Measurements from ENCODE around the gene ANKLE2.
A peak's percentile ranks its signal among the peaks of the same experiment; 100 is the strongest.

ANKLE2 gene

DNA sequence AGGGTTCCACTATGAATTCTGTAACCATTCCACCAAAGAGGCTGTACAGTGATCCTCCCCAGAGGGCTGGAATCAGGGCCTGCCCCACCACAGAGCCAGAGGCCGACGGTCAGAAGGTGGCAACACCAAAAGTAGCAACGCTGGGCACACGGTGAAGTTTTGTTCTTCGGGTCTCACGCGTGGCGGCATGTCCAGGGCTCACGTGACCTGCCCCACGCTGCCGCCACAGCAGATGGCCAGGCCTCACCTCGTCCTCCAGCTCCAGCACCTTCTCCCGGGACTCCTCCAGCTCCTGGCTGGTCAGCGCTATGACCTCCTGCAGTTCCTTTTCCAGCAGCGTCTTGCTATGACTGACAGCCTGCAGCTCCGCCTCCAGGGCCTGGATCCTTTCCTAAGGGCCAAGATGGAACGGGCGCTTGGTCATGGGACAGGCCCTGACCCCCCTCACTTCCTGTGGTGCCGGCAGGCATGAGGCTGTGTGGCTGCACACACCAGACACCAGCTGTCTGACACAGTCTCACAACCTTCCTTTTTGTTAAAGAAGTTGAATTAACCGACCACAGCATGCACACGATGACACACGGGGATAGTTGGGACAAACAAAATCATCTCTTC is 22.4 kb upstream of the ANKLE2 start:
- TF ChIP-seq, protein P1, sequence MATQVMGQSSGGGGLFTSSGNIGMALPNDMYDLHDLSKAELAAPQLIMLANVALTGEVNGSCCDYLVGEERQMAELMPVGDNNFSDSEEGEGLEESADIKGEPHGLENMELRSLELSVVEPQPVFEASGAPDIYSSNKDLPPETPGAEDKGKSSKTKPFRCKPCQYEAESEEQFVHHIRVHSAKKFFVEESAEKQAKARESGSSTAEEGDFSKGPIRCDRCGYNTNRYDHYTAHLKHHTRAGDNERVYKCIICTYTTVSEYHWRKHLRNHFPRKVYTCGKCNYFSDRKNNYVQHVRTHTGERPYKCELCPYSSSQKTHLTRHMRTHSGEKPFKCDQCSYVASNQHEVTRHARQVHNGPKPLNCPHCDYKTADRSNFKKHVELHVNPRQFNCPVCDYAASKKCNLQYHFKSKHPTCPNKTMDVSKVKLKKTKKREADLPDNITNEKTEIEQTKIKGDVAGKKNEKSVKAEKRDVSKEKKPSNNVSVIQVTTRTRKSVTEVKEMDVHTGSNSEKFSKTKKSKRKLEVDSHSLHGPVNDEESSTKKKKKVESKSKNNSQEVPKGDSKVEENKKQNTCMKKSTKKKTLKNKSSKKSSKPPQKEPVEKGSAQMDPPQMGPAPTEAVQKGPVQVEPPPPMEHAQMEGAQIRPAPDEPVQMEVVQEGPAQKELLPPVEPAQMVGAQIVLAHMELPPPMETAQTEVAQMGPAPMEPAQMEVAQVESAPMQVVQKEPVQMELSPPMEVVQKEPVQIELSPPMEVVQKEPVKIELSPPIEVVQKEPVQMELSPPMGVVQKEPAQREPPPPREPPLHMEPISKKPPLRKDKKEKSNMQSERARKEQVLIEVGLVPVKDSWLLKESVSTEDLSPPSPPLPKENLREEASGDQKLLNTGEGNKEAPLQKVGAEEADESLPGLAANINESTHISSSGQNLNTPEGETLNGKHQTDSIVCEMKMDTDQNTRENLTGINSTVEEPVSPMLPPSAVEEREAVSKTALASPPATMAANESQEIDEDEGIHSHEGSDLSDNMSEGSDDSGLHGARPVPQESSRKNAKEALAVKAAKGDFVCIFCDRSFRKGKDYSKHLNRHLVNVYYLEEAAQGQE (IDR thresholded peaks at IDR 0.05; ENCODE audit: insufficient read depth in 1 of 2, low read depth in 2 of 2, low read length in 2 of 2) = no peak
- TF ChIP-seq FOXP2 (optimal IDR thresholded peaks at IDR 0.05; ENCODE audit: borderline replicate concordance, extremely low read depth, extremely low read length, insufficient read depth) (peak; percentile 15), TAF1 (IDR thresholded peaks at IDR 0.05; ENCODE audit: borderline replicate concordance, insufficient read depth, low read length) (no peak), POLR2AphosphoS5 (IDR thresholded peaks at IDR 0.05; ENCODE audit: low read depth, low read length) (no peak), SIN3A (IDR thresholded peaks at IDR 0.05; ENCODE audit: borderline replicate concordance, insufficient read depth, low read length) (no peak)

DNA sequence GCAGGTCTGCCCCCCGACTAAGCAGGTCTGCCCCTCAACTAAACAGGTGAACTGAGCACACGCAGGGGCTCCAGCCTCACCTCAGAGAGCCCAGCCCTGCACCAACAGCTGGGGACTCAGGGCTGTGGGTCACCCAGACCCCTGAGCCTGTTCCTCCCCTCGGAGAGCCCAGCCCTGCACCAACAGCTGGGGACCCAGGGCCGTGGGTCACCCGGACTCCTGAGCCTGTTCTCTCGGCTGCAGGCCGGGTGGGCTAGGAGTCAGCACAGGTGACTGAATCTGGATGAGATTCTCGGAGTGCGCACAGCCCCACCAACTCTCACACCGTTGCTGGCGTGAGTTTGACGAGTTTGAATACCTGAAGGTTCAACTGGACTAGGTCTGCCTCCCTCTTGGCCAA is 20.3 kb upstream of the ANKLE2 start:
- TF ChIP-seq POLR2AphosphoS5 (IDR thresholded peaks at IDR 0.05; ENCODE audit: low read depth, low read length) (no peak), TAF1 (IDR thresholded peaks at IDR 0.05; ENCODE audit: borderline replicate concordance, insufficient read depth, low read length) (no peak)

DNA sequence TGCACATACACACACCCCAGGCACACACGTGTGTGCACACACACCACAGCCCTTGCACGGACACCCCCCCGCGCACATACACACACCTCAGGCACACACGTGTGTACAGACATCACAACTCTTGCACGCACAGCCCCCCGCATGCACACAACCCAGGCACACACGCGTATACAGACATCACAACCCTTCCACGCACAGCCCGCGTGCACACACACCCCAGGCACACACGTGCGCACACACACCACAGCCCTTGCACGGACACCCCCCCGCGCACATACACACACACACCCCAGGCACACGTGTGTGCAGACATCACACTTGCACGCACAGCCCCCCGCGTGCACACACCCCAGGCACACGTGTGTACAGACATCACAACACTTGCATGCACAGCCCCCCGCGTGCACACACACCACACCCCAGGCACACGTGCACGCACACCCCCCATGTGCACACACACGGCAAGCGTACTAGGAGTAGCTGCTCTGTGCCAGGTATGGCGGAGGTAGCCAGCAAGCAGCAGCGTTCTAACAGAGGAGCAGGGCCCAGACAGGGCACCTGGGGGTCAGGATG is 18.2 kb upstream of the ANKLE2 start:
- TF ChIP-seq POLR2AphosphoS5 (IDR thresholded peaks at IDR 0.05; ENCODE audit: low read depth, low read length) (no peak), SIN3A (IDR thresholded peaks at IDR 0.05; ENCODE audit: borderline replicate concordance, insufficient read depth, low read length) (no peak), FOXP2 (optimal IDR thresholded peaks at IDR 0.05; ENCODE audit: borderline replicate concordance, extremely low read depth, extremely low read length, insufficient read depth) (no peak)

DNA sequence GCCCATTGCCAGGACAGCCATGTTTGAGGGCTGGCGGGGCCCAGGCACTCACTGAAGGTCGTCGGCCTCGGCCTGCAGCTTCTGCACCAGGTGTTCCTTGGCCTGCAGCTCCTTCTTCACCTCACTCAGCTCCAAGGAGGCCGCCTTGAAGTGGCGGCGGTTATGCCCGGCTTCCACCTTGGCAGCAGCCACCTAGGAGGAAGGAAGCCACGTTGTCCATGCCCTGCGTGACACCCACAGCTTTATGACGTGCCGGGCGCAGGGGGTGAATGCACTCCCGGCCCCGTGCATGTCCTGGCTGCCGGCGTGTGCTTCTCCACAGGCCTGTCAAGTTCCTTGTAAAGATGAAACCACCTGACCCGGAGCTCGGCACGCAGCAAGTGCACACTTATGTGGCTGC is 16.0 kb upstream of the ANKLE2 start:
- TF ChIP-seq TAF1 (IDR thresholded peaks at IDR 0.05; ENCODE audit: borderline replicate concordance, insufficient read depth, low read length) = no peak
- TF ChIP-seq, protein P1 (IDR thresholded peaks at IDR 0.05; ENCODE audit: insufficient read depth in 1 of 2, low read depth in 2 of 2, low read length in 2 of 2) = no peak
- TF ChIP-seq FOXP2 (optimal IDR thresholded peaks at IDR 0.05; ENCODE audit: borderline replicate concordance, extremely low read depth, extremely low read length, insufficient read depth) = no peak
- TF ChIP-seq SIN3A (IDR thresholded peaks at IDR 0.05; ENCODE audit: borderline replicate concordance, insufficient read depth, low read length) = no peak
- TF ChIP-seq POLR2AphosphoS5 (IDR thresholded peaks at IDR 0.05; ENCODE audit: low read depth, low read length) = no peak

DNA sequence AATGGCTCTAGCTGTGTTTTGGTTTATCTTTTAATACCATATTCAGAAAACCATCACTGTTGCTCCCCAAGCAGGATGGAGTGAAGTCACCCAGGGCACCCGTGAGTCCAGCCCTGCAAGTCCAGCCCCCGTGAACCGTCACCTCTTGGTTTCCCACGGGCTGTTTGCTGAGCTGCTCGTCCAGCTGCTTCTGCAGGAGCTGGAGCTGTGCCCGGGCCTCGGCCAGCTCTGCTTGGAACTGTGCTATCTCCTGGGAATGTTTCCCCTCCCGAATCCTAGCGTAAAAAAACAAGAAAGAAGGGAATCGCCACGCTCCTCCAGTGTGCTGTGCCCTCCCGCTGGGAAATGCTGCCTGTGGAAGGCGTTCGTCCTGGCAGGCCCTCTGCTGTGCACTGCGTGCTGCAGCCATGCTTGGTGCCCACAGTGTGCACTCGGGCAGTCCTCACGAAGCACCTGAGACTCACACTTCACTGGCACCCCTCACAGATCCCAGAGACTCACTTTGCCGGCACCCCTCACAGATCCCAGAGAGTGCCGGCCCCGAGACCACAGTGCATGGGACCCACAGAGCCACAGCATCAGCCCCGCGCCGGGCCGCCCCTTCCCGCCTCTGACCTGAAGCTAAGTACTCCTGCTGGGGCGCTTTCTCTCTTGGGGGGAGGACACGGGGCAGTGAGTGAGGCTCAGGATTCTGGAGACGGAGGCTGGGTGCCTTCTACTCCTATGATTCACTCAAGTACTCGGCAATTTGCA is 15.4 kb upstream of the ANKLE2 start:
- no peak for TF ChIP-seq FOXP2 (optimal IDR thresholded peaks at IDR 0.05; ENCODE audit: borderline replicate concordance, extremely low read depth, extremely low read length, insufficient read depth)
- TF ChIP-seq TAF1 (IDR thresholded peaks at IDR 0.05; ENCODE audit: borderline replicate concordance, insufficient read depth, low read length) = no peak
- TF ChIP-seq, protein P1 (IDR thresholded peaks at IDR 0.05; ENCODE audit: insufficient read depth in 1 of 2, low read depth in 2 of 2, low read length in 2 of 2) = no peak

Measured in PFSK-1 (cell line).